Activated CD8-positive, alpha-beta T cell treated with anti-CD3 and anti-CD28 coated beads for 36 hours (primary cell): ENCODE data around the gene PAPPA2. TPM values are rescaled to one million over a fixed set of nuclear protein-coding genes. Genes with fewer than 3 reads are reported as not detected.
A peak's percentile ranks its signal among the peaks of the same experiment; 100 is the strongest.
"Not testable (repeated sequence)": the region's sequence is repeated elsewhere in the genome, so short reads cannot be mapped to it uniquely, and the experiment has no call there.

ENCODE experiments used
- ATAC-seq: fragments of 200-7000 bp; cut with Tn5 transposase; one replicate; pipeline ENCODE4 v1.10.0; 2021; ENCODE audit warnings: mild to moderate bottlenecking, moderate library complexity
- CTCF ChIA-PET: fragments of 350-600 bp; sonication (Branson Sonifier 250); formaldehyde crosslinking; loops from one replicate; lab custom pipeline; 2021; ENCODE audit warnings: antibody characterized with exemption; lab: Charles Lee
- POLR2A ChIA-PET: fragments of 350-600 bp; sonication (Branson Sonifier 250); formaldehyde crosslinking; loops from one replicate; lab custom pipeline; 2021; ENCODE audit warnings: antibody characterized with exemption; lab: Charles Lee
- DNase-seq: peaks from one replicate; pipeline ENCODE4 v3.0.0-alpha.2; 2020
- H3K27ac Mint-ChIP-seq: one replicate; pipeline ENCODE4 v1.8.0; 2021; ENCODE audit warnings: mild to moderate bottlenecking, mixed read lengths
- H3K27me3 Mint-ChIP-seq: one replicate; pipeline ENCODE4 v1.8.0; 2021; ENCODE audit warnings: mixed read lengths
- H3K36me3 Mint-ChIP-seq: one replicate; pipeline ENCODE4 v1.8.0; 2021; ENCODE audit warnings: low read depth, mixed read lengths
- H3K4me1 Mint-ChIP-seq: one replicate; pipeline ENCODE4 v1.8.0; 2021; ENCODE audit warnings: low read depth, mixed read lengths
- H3K4me3 Mint-ChIP-seq: one replicate; pipeline ENCODE4 v1.8.0; 2021; ENCODE audit warnings: mild to moderate bottlenecking, moderate library complexity, mixed read lengths
- H3K9me3 Mint-ChIP-seq: one replicate; pipeline ENCODE4 v1.8.0; 2021; ENCODE audit warnings: mixed read lengths
- CTCF ChIP-seq: fragments of 200-600 bp; IDR thresholded peaks from one replicate; pipeline ENCODE4 v1.8.0; 2022; ENCODE audit warnings: antibody characterized with exemption, mild to moderate bottlenecking
- intact Hi-C: fragments of 100-400 bp; cut with micrococcal nuclease; formaldehyde crosslinking; loops from one replicate; pipeline ENCODE4 v1.10.0; 2022
- total RNA-seq, 2 experiments: library from RNA; stranded (reverse); gene quantifications; one replicate each; pipeline ENCODE4 v1.2.3, GENCODE V29; 2021

The PAPPA2 gene
- total RNA-seq, 2 experiments from 2014 or later: 0.07 to 0.13 TPM

- POLR2A ChIA-PET: no interaction called here
- intact Hi-C loops: loop anchor here (2.0 to 10.0 kb wide), 2 partner anchors 183 to 323 kb away; no protein-coding TSS in a partner anchor
- H3K36me3 Mint-ChIP-seq: no peaks in the 10 kb centered on the region
- H3K9me3 Mint-ChIP-seq: no peaks in the 10 kb centered on the region
- ATAC-seq: no peak
- H3K4me3 Mint-ChIP-seq: no peak overlapping the region
- H3K27me3 Mint-ChIP-seq: peaks cover 16% of the 10 kb centered on the region
- CTCF ChIA-PET: interaction anchor here (0.9 kb wide), 1 partner anchor 134 kb away, joined by 3 read pairs; no protein-coding TSS in a partner anchor
- no peak for TF ChIP-seq CTCF
- no peaks in the 10 kb centered on the region for H3K4me1 Mint-ChIP-seq
- no peak overlapping the region for H3K27ac Mint-ChIP-seq
- no peak for DNase-seq
Measured at GRCh38 chr1:176557543-176558258, 94.7 kb downstream of the PAPPA2 start.

GRCh38 chr1:176558561-176558960 lies 95.6 kb downstream of the PAPPA2 start:
- no peak for DNase-seq
- no peak for TF ChIP-seq CTCF
- Mint-ChIP-seq H3K4me3 (no peak overlapping the region), H3K4me1 (no peaks in the 10 kb centered on the region), H3K27ac (no peak overlapping the region), H3K9me3 (no peaks in the 10 kb centered on the region), H3K36me3 (no peaks in the 10 kb centered on the region), H3K27me3 (peaks cover 11% of the 10 kb centered on the region)
- ATAC-seq: no peak
- ChIA-PET POLR2A (no interaction called here), CTCF (interaction anchor here (0.9 to 2.5 kb wide), 2 partner anchors 25 to 133 kb away, joined by 3 to 7 read pairs; no protein-coding TSS in a partner anchor)
- intact Hi-C loops: loop anchor here (2.0 to 10.0 kb wide), 2 partner anchors 184 to 322 kb away; no protein-coding TSS in a partner anchor

- intact Hi-C loops: loop anchor here (2.0 to 10.0 kb wide), 2 partner anchors 185 to 321 kb away; no protein-coding TSS in a partner anchor
- ChIA-PET POLR2A (no interaction called here), CTCF (interaction anchor here (0.8 to 2.5 kb wide), 13 partner anchors 8 to 321 kb away, joined by 3 to 15 read pairs (median 5); no protein-coding TSS in a partner anchor)
- TF ChIP-seq CTCF: no peak
- H3K4me1 Mint-ChIP-seq: no peaks in the 10 kb centered on the region
- no peaks in the 10 kb centered on the region for H3K9me3 Mint-ChIP-seq
- H3K36me3 Mint-ChIP-seq: no peaks in the 10 kb centered on the region
- no peak overlapping the region for H3K27ac Mint-ChIP-seq
- H3K27me3 Mint-ChIP-seq: peaks cover 7% of the 10 kb centered on the region
- no peak overlapping the region for H3K4me3 Mint-ChIP-seq
- no peak for DNase-seq
- ATAC-seq: no peak
Measured at GRCh38 chr1:176559474-176559873, 96.5 kb downstream of the PAPPA2 start.

GRCh38 chr1:176559878-176560277 lies 96.9 kb downstream of the PAPPA2 start:
- intact Hi-C loops: loop anchor here (2.0 to 10.0 kb wide), 3 partner anchors 132 to 321 kb away; no protein-coding TSS in a partner anchor
- Mint-ChIP-seq H3K27me3 (peaks cover 5% of the 10 kb centered on the region), H3K4me3 (no peak overlapping the region), H3K27ac (no peak overlapping the region), H3K36me3 (no peaks in the 10 kb centered on the region), H3K4me1 (no peaks in the 10 kb centered on the region), H3K9me3 (no peaks in the 10 kb centered on the region)
- DNase-seq (peak; percentile 32), ATAC-seq (no peak)
- CTCF ChIA-PET: interaction anchor here (0.7 to 2.5 kb wide), 15 partner anchors 9 to 323 kb away, joined by 3 to 15 read pairs (median 4); no protein-coding TSS in a partner anchor
- TF ChIP-seq CTCF: peak; percentile 91
- POLR2A ChIA-PET: no interaction called here

- TF ChIP-seq CTCF: no peak
- CTCF ChIA-PET: interaction anchor here (0.6 to 2.5 kb wide), 11 partner anchors 12 to 322 kb away, joined by 3 to 15 read pairs (median 4); no protein-coding TSS in a partner anchor
- Mint-ChIP-seq H3K27ac (no peak overlapping the region), H3K27me3 (peaks cover 4% of the 10 kb centered on the region), H3K36me3 (no peaks in the 10 kb centered on the region), H3K4me1 (no peaks in the 10 kb centered on the region), H3K9me3 (no peaks in the 10 kb centered on the region), H3K4me3 (no peak overlapping the region)
- DNase-seq: no peak
- intact Hi-C loops: loop anchor here (5.0 kb wide), 1 partner anchor 132 kb away; no protein-coding TSS in a partner anchor
- POLR2A ChIA-PET: no interaction called here
- no peak for ATAC-seq
Measured at GRCh38 chr1:176560681-176561080, 97.7 kb downstream of the PAPPA2 start.

GRCh38 chr1:176561761-176562160 lies 98.8 kb downstream of the PAPPA2 start:
- H3K27ac Mint-ChIP-seq, ATAC-seq, H3K4me1 Mint-ChIP-seq, H3K27me3 Mint-ChIP-seq, CTCF ChIA-PET, H3K9me3 Mint-ChIP-seq, POLR2A ChIA-PET, H3K36me3 Mint-ChIP-seq, DNase-seq, H3K4me3 Mint-ChIP-seq: not testable (repeated sequence)
- intact Hi-C loops: loop anchor here (5.0 kb wide), 1 partner anchor 131 kb away; no protein-coding TSS in a partner anchor
